NCI-H1092 (cell line): ENCODE measurements around the gene LGSN.
"Not testable (repeated sequence)": the region's sequence is repeated elsewhere in the genome, so short reads cannot be mapped to it uniquely, and the experiment has no call there.

Experiments used
- DNase-seq: peaks from one replicate; lab custom pipeline; 2025; lab: John Stamatoyannopoulos, UW

Gene LGSN

DNA sequence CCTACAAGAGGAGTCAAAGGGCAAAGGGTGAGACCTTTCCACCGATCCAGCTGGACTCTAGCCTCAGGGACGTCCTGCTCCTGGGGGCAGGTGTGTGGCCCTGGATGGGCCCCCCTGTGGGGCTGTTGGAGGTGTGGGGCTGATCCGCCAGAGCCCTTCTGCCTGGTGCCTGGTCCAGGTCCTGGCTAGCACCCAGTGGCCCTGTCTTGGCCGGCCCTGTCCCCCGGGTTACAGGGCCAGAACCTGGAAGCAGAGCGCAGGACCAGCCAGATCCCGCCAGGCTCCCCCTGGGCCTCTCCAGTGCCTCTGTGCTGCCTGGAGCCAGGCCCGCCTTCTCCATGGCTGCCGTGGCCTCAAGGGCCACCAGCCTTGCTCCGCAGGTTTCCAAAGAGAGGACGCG lies 89.3 kb downstream of the LGSN start:
- DNase-seq, result not testable (repeated sequence)

DNA sequence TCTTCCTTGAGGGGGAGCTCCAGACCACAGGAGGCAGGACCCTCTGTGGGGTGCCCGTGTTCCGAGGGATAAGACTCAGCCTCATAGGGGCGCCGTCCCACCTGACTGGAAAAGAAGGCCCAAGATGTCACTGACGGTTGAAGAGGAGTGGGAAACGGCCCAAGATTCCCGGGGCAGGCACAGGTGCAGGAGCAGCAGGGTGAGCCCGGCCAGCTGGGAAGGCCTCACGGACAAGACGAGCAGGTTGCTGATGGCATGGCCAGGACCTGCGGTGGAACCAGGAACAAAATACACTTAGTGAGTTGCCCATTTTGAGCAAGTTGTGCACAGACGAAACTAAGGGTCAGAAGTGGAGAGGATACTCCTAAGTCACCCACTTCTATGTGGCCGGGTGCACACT lies 89.8 kb downstream of the LGSN start:
- DNase-seq, result not testable (repeated sequence)

- DNase-seq, result not testable (repeated sequence)
These were observed 91.6 kb downstream of the LGSN start for GRCh38 chr6:63227928-63228894.

DNA sequence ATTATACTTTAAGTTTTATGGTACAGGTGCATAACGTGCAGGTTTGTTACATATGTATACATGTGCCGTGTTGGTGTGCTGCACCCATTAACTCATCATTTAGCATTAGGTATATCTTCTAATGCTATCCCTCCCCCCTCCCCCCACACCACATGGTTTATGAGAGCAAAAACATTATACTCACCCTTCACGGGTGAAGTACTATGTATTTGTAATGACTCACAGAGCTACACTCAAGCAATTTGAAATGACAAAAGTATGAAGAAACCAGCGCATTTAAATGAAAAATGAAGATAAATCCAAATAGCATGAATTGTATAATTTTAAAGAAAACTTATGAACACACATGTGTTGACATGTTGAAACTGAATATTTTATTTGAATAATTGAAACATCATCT lies 93.8 kb downstream of the LGSN start:
- DNase-seq, result not testable (repeated sequence)
